HepG2 (cell line): Measurements from ENCODE around the gene CLEC18A. TPM values are rescaled to one million over a fixed set of nuclear protein-coding genes. Genes with fewer than 3 reads are reported as not detected.
A peak's percentile ranks its signal among the peaks of the same experiment; 100 is the strongest.
"Not testable (repeated sequence)": the region's sequence is repeated elsewhere in the genome, so short reads cannot be mapped to it uniquely, and the experiment has no call there.

ENCODE experiments used
- ATAC-seq: fragments of 200-7000 bp; cut with Tn5 transposase; 3 replicates; pipeline ENCODE4 v1.9.1; 2020; ENCODE audit warnings: mild to moderate bottlenecking, moderate library complexity
- BruUV-seq: library from RNA; stranded (reverse); fragments of 400-500 nt; replicated peaks from 2 replicates; lab custom pipeline; 2021; lab: Mats Ljungman, UMichigan
- CTCF ChIA-PET: fragments of 300-600 bp; formaldehyde crosslinking; extraction: SDS; loops from one replicate; lab custom pipeline; 2021; ENCODE audit warnings: low total read pairs, inconsistent platforms, low intra/inter-chr PET ratio; lab: Yijun Ruan, JAX
- POLR2A ChIA-PET: fragments of 350-600 bp; sonication (Branson Sonifier 250); formaldehyde crosslinking; loops from one replicate; lab custom pipeline; 2020; ENCODE audit warnings: antibody characterized with exemption, inconsistent platforms; lab: Yijun Ruan, JAX
- DNase-seq: peaks from one replicate; pipeline ENCODE4 v3.0.0-alpha.2; 2015; ENCODE audit warnings: low spot score
- FAIRE-seq: peaks from 3 replicates; lab custom pipeline; 2011; peaks lifted over from hg19 to GRCh38; lab: Jason Lieb, UNC
- H2AFZ ChIP-seq: one replicate; pipeline ENCODE4 v1.6.1; 2011; ENCODE audit warnings: low read length, inconsistent platforms
- H3K27ac ChIP-seq: fragments of 300-600 bp; 3 replicates; pipeline ENCODE4 v1.8.0; 2011; ENCODE audit warnings: mixed run types, mild to moderate bottlenecking, mixed read lengths, low read length, inconsistent platforms; ENCODE audit not compliant: insufficient read depth; ENCODE audit errors: extremely low read length
- H3K27me3 ChIP-seq, 2 experiments: fragments of 200-600 bp in 1 of 2; 2 replicates in 1 of 2; 3 replicates in 1 of 2; pipeline versions ENCODE4 v1.6.0 to v1.8.0; 2011; ENCODE audit warnings: low read length in 2 of 2, mild to moderate bottlenecking in 2 of 2, moderate library complexity in 2 of 2, inconsistent platforms in 1 of 2; ENCODE audit not compliant: insufficient read depth in 2 of 2, control insufficient read depth in 1 of 2
- H3K36me3 ChIP-seq, 2 experiments: fragments of 200-600 bp in 1 of 2; replicated peaks in 1 of 2; 2 replicates in 1 of 2; 3 replicates in 1 of 2; pipeline versions ENCODE4 v1.5.1 to v1.8.0; 2011; ENCODE audit warnings: low read length in 2 of 2, inconsistent platforms in 1 of 2; ENCODE audit not compliant: insufficient read depth in 2 of 2, control insufficient read depth in 1 of 2
- H3K4me1 ChIP-seq: 2 replicates; pipeline ENCODE4 v1.5.1; 2012; ENCODE audit warnings: low read length, inconsistent platforms; ENCODE audit not compliant: insufficient read depth
- H3K4me2 ChIP-seq: 2 replicates; pipeline ENCODE4 v1.6.0; 2011; ENCODE audit warnings: low read depth, low read length, inconsistent platforms
- H3K4me3 ChIP-seq, 3 experiments: fragments of 200-600 bp in 1 of 3; sonication (generic), shearing (Covaris generic) in 1 of 3; replicated peaks in 1 of 3; 2 replicates each; pipeline ENCODE4 v1.5.1; 2011 to 2016; ENCODE audit warnings: low read length in 3 of 3, inconsistent platforms in 2 of 3, low read depth in 2 of 3, mild to moderate bottlenecking in 2 of 3, control low read depth in 1 of 3, mixed read lengths in 1 of 3; ENCODE audit not compliant: insufficient read depth in 1 of 3
- H3K79me2 ChIP-seq: one replicate; pipeline ENCODE4 v1.6.1; 2011; ENCODE audit warnings: low read length, inconsistent platforms; ENCODE audit not compliant: insufficient read depth
- H3K9ac ChIP-seq: 2 replicates; pipeline ENCODE4 v1.6.0; 2011; ENCODE audit warnings: mild to moderate bottlenecking, low read depth, low read length, inconsistent platforms; ENCODE audit not compliant: insufficient read depth
- H3K9me3 ChIP-seq: 2 replicates; pipeline ENCODE4 v1.5.1; 2012; ENCODE audit warnings: mild to moderate bottlenecking, low read length
- H4K20me1 ChIP-seq: 2 replicates; pipeline ENCODE4 v1.6.0; 2011; ENCODE audit warnings: inconsistent platforms, mild to moderate bottlenecking, low read length, moderate library complexity; ENCODE audit not compliant: insufficient read depth
- ELF3 ChIP-seq: IDR thresholded peaks from 2 replicates; pipeline ENCODE4 v1.6.1; 2016; ENCODE audit warnings: missing genetic modification reagents, missing compliant biosample characterization
- GABPA ChIP-seq, 2 experiments: IDR thresholded peaks; 2 replicates each; pipeline ENCODE4 v1.6.1; 2011 to 2016; ENCODE audit warnings: low read depth in 2 of 2, low read length in 1 of 2, missing biosample characterization in 1 of 2, missing genetic modification characterization in 1 of 2
- HOXA3 ChIP-seq: sonication (generic); formaldehyde crosslinking; IDR thresholded peaks from 2 replicates; pipeline ENCODE4 v1.5.0; 2020; ENCODE audit warnings: missing genetic modification reagents
- NR2C2 ChIP-seq: sonication (generic); formaldehyde crosslinking; IDR thresholded peaks from 2 replicates; pipeline ENCODE4 v1.4.0; 2020; ENCODE audit warnings: missing genetic modification reagents, mild to moderate bottlenecking, moderate library complexity, borderline replicate concordance
- PHF20 ChIP-seq: sonication (generic); formaldehyde crosslinking; IDR thresholded peaks from 2 replicates; pipeline ENCODE4 v1.5.0; 2020; ENCODE audit warnings: mild to moderate bottlenecking, missing genetic modification reagents
- POLR2A ChIP-seq, 2 experiments: IDR thresholded peaks; 2 replicates each; pipeline ENCODE4 v1.6.1; 2011; ENCODE audit warnings: low read depth in 2 of 2, low read length in 2 of 2, mild to moderate bottlenecking in 1 of 2, moderate library complexity in 1 of 2; ENCODE audit not compliant: insufficient read depth in 1 of 2
- POLR2G ChIP-seq: fragments of 200-400 bp; formaldehyde crosslinking; IDR thresholded peaks from 2 replicates; pipeline ENCODE4 v1.6.1; 2018; ENCODE audit warnings: mild to moderate bottlenecking, low read depth, low read length, moderate library complexity
- RARA ChIP-seq: IDR thresholded peaks from 2 replicates; pipeline ENCODE4 v1.6.1; 2016; ENCODE audit warnings: missing genetic modification reagents, missing compliant biosample characterization
- SP1 ChIP-seq, 2 experiments: fragments of 450-650 bp in 1 of 2; sonication (generic) in 1 of 2; formaldehyde crosslinking in 1 of 2; IDR thresholded peaks; 2 replicates each; pipeline versions ENCODE4 v1.4.0 to v1.6.1; 2016 to 2020; ENCODE audit warnings: missing genetic modification reagents in 1 of 2
- YEATS2 ChIP-seq: sonication (generic); formaldehyde crosslinking; IDR thresholded peaks from 2 replicates; pipeline ENCODE4 v1.4.0; 2020; ENCODE audit warnings: missing genetic modification reagents, borderline replicate concordance
- ZBED4 ChIP-seq: sonication (generic); formaldehyde crosslinking; IDR thresholded peaks from 2 replicates; pipeline ENCODE4 v1.4.0; 2020; ENCODE audit warnings: missing genetic modification reagents, borderline replicate concordance
- ZNF160 ChIP-seq: sonication (generic); formaldehyde crosslinking; IDR thresholded peaks from 2 replicates; pipeline ENCODE4 v1.8.0; 2022; ENCODE audit warnings: mild to moderate bottlenecking, inconsistent platforms, missing genetic modification reagents
- ZNF574 ChIP-seq: sonication (generic); formaldehyde crosslinking; IDR thresholded peaks from 2 replicates; pipeline ENCODE4 v1.4.0; 2020; ENCODE audit warnings: missing genetic modification reagents
- ZSCAN25 ChIP-seq: sonication (generic); formaldehyde crosslinking; IDR thresholded peaks from 2 replicates; pipeline ENCODE4 v1.8.0; 2022; ENCODE audit warnings: mild to moderate bottlenecking, missing genetic modification reagents
- WGBS: methylation state at CpG from one replicate; pipeline ENCODE4 v1.1.6; 2017; ENCODE audit warnings: low lambda C conversion rate; 5-methylcytosine and 5-hydroxymethylcytosine counted together
- in situ Hi-C: cut with HindIII; loops from 2 replicates; pipeline ENCODE4 v1.10.0; 2017; ENCODE audit warnings: low pct_unique_long_range_greater_than_20kb; ENCODE audit not compliant: extremely low pct_ligation_motif_present
- intact Hi-C: fragments of 100-400 bp; cut with micrococcal nuclease; formaldehyde crosslinking; loops from one replicate; pipeline ENCODE4 v1.10.0; 2022; ENCODE audit not compliant: unreplicated experiment
- polyA plus RNA-seq, 8 experiments: library from polyadenylated mRNA; depleted of rRNA in 3 of 8; stranded (reverse) in 7 of 8; unstranded in 1 of 8; fragments of >200 nt; fragmentation: Illumina TruSeq in 4 of 8; extraction: Trizol in 4 of 8; gene quantifications; 2 replicates each; pipeline versions ENCODE4 v1.2.1 to v1.2.3, GENCODE V29; 2011 to 2016; ENCODE audit warnings: low read depth in 4 of 8, missing spikeins in 1 of 8, mixed read lengths in 1 of 8; ENCODE audit not compliant: insufficient read depth in 1 of 8
- total RNA-seq, 5 experiments: library from RNA; depleted of rRNA; stranded (reverse); fragments of >200 nt; fragmentation: Illumina TruSeq; extraction: Trizol; gene quantifications; 2 replicates each; pipeline ENCODE4 v1.2.3, GENCODE V29; 2016; ENCODE audit warnings: low read depth in 1 of 5
- TF ChIP-seq, protein P1 (sequence below): conservative IDR thresholded peaks from 2 replicates; pipeline ENCODE4 v1.6.1; 2018; ENCODE audit warnings: missing genetic modification reagents

The CLEC18A gene
- total and polyA plus RNA-seq, 2 of the 13 experiments (the other 11 are each of a cell fraction or from before 2014, with no cell fraction given): 0.22 to 0.42 TPM

- POLR2A ChIA-PET; H3K27ac ChIP-seq; H3K4me1 ChIP-seq; CTCF ChIA-PET; H3K9me3 ChIP-seq; H4K20me1 ChIP-seq; H2AFZ ChIP-seq; intact Hi-C loops; FAIRE-seq; H3K79me2 ChIP-seq; DNase-seq; H3K36me3 ChIP-seq; H3K27me3 ChIP-seq; in situ Hi-C loops; TF ChIP-seq GABPA (CRISPR knock-in tag; IDR thresholded peaks at IDR 0.05; ENCODE audit: low read depth); SP1 (IDR thresholded peaks at IDR 0.05): not testable (repeated sequence)
- ATAC-seq: peak; percentile 95
- Histone ChIP-seq H3K4me2 (peak overlapping the region; percentile 76), H3K4me3 (peak overlapping the region; percentile 7 to 57 (median 53); a peak in 5 of 6 replicates), H3K9ac (peak overlapping the region; percentile 59)
- WGBS: 59% methylated on average over 11 of the region's 68 CpGs
- TSS peak; percentile 80 for BruUV-seq
- TF ChIP-seq YEATS2 (CRISPR knock-in tag) (0 out of 2 replicates have a peak, but pooled peaks have one; percentile 20), HOXA3 (peak; percentile 33; the same call in 1 of the 2 replicates), RARA (CRISPR knock-in tag) (peak; percentile 27; the same call in 1 of the 2 replicates), POLR2A (IDR thresholded peaks at IDR 0.05; ENCODE audit: insufficient read depth in 1 of 2, low read depth in 2 of 2, low read length in 2 of 2) (peak; percentile 29 to 53; a peak in 2 of 4 replicates), ZNF160 (CRISPR knock-in tag) (0 out of 2 replicates have a peak, but pooled peaks have one; percentile 72), GABPA (IDR thresholded peaks at IDR 0.05; ENCODE audit: low read depth, low read length) (0 out of 2 replicates have a peak, but pooled peaks have one; percentile 20), NR2C2 (CRISPR knock-in tag) (peak; percentile 70), ZNF574 (CRISPR knock-in tag) (0 out of 2 replicates have a peak, but pooled peaks have one; percentile 19), POLR2G (peak; percentile 72), SP1 (CRISPR knock-in tag; IDR thresholded peaks at IDR 0.05) (peak; percentile 40; the same call in 1 of the 2 replicates), ZBED4 (peak; percentile 52; the same call in 1 of the 2 replicates), ZSCAN25 (CRISPR knock-in tag) (peak; percentile 62; the same call in 1 of the 2 replicates), ELF3 (CRISPR knock-in tag) (peak; percentile 49; the same call in 1 of the 2 replicates), PHF20 (CRISPR knock-in tag) (0 out of 2 replicates have a peak, but pooled peaks have one; percentile 27)
- TF ChIP-seq, protein P1, sequence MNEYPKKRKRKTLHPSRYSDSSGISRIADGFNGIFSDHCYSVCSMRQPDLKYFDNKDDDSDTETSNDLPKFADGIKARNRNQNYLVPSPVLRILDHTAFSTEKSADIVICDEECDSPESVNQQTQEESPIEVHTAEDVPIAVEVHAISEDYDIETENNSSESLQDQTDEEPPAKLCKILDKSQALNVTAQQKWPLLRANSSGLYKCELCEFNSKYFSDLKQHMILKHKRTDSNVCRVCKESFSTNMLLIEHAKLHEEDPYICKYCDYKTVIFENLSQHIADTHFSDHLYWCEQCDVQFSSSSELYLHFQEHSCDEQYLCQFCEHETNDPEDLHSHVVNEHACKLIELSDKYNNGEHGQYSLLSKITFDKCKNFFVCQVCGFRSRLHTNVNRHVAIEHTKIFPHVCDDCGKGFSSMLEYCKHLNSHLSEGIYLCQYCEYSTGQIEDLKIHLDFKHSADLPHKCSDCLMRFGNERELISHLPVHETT (CRISPR knock-in tag): 0 out of 2 replicates have a peak, but pooled peaks have one; percentile 40
These were observed 14.0 kb downstream of the CLEC18A start for GRCh38 chr16:69964960-69965660.
